ENCODE measurements around the gene MPIG6B. TPM values are rescaled to one million over a fixed set of nuclear protein-coding genes. Genes with fewer than 3 reads are reported as not detected.
A peak's percentile ranks its signal among the peaks of the same experiment; 100 is the strongest.

The MPIG6B gene
- total RNA-seq, 2 donors from 2014 or later = not detected

DNA sequence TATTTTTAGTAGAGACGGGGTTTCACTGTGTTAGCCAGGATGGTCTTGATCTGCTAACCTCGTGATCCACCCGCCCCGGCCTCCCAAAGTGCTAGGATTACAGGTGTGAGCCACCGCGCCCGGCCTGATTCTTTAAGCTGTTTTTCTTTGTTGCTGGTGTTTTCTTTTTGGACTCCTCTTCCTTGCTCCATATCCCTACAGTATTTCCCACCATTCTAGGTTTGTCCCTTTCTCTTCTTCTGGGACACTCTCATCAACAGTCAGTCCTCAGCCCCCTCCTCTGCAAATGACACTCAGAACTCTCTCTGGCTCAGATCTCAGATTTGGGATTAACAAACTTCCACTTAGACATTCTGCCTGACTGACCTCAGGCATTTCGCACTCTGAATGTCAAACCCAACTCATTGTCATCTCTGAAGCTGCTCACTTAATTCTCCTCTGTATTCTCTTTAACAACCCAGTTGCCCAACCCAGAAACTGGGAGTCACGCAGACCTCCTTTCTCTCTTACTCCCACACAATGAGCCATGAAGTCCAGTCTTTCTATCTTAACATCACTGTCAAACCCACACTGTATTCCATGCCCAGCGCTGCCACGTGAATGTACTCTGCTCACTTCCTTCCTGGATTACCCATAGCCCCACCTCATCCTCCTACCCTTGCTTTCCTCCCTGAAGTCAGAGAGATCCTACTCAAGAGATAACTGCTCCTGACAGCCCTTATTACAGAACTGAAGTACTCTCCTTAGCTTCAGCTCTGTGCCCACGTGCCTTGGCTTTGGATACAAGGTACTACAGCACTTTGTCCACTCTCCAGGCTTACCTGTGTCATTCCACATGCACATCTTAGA, 2.6 kb downstream of the MPIG6B start:
- no peak for DNase-seq
- Histone ChIP-seq H3K4me3 (ENCODE audit: low read length) (no peak overlapping the region), H3K9ac (ENCODE audit: extremely low read depth, low read length, poor library complexity, severe bottlenecking) (no peak overlapping the region), H3K27me3 (ENCODE audit: control insufficient read depth, insufficient read depth, low read length, poor library complexity, severe bottlenecking) (no peaks in the 10 kb centered on the region), H3K27ac (ENCODE audit: low read depth, low read length) (no peak overlapping the region), H3K4me1 (ENCODE audit: control insufficient read depth, insufficient read depth, low read length) (no peaks in the 10 kb centered on the region), H3K9me3 (ENCODE audit: control insufficient read depth, low read length) (no peaks in the 10 kb centered on the region), H3K36me3 (ENCODE audit: control insufficient read depth, insufficient read depth, low read length) (peaks cover 39% of the 10 kb centered on the region)
- H3K4me1 Mint-ChIP-seq = peaks cover 6% of the 10 kb centered on the region
- H3K27ac Mint-ChIP-seq = no peak overlapping the region
- H3K27me3 Mint-ChIP-seq (ENCODE audit: insufficient read depth) = no peaks in the 10 kb centered on the region
- peaks cover 39% of the 10 kb centered on the region for H3K36me3 Mint-ChIP-seq (ENCODE audit: low read depth)
- no peak overlapping the region for H3K4me3 Mint-ChIP-seq
- H3K9me3 Mint-ChIP-seq = no peaks in the 10 kb centered on the region
- TF ChIP-seq, protein P1, sequence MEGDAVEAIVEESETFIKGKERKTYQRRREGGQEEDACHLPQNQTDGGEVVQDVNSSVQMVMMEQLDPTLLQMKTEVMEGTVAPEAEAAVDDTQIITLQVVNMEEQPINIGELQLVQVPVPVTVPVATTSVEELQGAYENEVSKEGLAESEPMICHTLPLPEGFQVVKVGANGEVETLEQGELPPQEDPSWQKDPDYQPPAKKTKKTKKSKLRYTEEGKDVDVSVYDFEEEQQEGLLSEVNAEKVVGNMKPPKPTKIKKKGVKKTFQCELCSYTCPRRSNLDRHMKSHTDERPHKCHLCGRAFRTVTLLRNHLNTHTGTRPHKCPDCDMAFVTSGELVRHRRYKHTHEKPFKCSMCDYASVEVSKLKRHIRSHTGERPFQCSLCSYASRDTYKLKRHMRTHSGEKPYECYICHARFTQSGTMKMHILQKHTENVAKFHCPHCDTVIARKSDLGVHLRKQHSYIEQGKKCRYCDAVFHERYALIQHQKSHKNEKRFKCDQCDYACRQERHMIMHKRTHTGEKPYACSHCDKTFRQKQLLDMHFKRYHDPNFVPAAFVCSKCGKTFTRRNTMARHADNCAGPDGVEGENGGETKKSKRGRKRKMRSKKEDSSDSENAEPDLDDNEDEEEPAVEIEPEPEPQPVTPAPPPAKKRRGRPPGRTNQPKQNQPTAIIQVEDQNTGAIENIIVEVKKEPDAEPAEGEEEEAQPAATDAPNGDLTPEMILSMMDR (conservative IDR thresholded peaks at IDR 0.05) = no peak
- 96 to 97% methylated on average over 11 to 12 of the region's 12 CpGs for WGBS, 2 experiments (ENCODE audit: insufficient coverage in 1 of 2, insufficient read length in 1 of 2)

DNA sequence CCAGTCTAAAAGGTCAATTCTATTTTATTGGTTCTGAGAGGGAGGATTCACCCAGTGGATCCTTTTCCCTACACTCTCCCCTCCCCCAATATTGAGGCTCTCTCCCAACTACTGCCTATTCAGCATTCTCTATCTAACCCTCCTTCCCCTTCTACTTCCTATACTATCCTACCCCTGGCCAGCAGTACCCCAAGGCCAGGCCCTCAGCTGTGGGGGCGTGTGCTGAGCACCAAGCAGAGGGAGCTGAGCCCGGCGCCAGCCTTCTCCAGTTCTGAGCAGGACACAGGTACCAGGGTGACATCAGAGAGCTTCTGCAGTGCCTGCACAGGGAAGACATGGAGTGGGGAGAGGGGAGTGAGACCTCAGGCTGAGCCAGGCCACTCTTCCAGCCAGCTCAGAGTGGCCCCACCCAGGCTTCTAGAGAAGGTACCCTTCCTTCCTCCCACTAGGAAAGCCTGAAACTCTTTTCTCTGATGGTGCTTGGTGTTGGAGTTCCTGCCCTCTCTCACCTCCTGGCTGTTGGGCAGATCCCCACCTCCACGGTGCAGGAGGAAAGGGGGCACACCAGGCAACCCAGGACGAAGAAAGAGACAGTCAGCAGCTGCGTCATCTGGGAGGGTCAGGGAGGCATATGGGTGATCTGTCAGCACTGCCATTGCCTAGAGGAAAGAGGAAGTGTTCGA, 4.0 kb downstream of the MPIG6B start:
- H3K27me3 Mint-ChIP-seq (ENCODE audit: insufficient read depth) = no peaks in the 10 kb centered on the region
- H3K27ac ChIP-seq (ENCODE audit: low read depth, low read length) = no peak overlapping the region
- H3K4me3 ChIP-seq (ENCODE audit: low read length) = no peak overlapping the region
- peaks cover 47% of the 10 kb centered on the region for H3K36me3 Mint-ChIP-seq (ENCODE audit: low read depth)
- H3K27ac Mint-ChIP-seq = no peak overlapping the region
- WGBS, 2 experiments (ENCODE audit: insufficient coverage in 1 of 2, insufficient read length in 1 of 2) = 93 to 95% methylated on average over 6 to 7 of the region's 7 CpGs
- peaks cover 8% of the 10 kb centered on the region for H3K4me1 Mint-ChIP-seq
- H3K9ac ChIP-seq (ENCODE audit: extremely low read depth, low read length, poor library complexity, severe bottlenecking) = no peak overlapping the region
- TF ChIP-seq, protein P1 (conservative IDR thresholded peaks at IDR 0.05) = no peak
- peak overlapping the region; percentile 37 for H3K4me3 Mint-ChIP-seq
- H3K27me3 ChIP-seq (ENCODE audit: control insufficient read depth, insufficient read depth, low read length, poor library complexity, severe bottlenecking) = no peaks in the 10 kb centered on the region
- no peak for DNase-seq
- H3K4me1 ChIP-seq (ENCODE audit: control insufficient read depth, insufficient read depth, low read length) = no peaks in the 10 kb centered on the region
- H3K9me3 Mint-ChIP-seq = no peaks in the 10 kb centered on the region
- H3K9me3 ChIP-seq (ENCODE audit: control insufficient read depth, low read length) = no peaks in the 10 kb centered on the region
- peaks cover 53% of the 10 kb centered on the region for H3K36me3 ChIP-seq (ENCODE audit: control insufficient read depth, insufficient read depth, low read length)

DNA sequence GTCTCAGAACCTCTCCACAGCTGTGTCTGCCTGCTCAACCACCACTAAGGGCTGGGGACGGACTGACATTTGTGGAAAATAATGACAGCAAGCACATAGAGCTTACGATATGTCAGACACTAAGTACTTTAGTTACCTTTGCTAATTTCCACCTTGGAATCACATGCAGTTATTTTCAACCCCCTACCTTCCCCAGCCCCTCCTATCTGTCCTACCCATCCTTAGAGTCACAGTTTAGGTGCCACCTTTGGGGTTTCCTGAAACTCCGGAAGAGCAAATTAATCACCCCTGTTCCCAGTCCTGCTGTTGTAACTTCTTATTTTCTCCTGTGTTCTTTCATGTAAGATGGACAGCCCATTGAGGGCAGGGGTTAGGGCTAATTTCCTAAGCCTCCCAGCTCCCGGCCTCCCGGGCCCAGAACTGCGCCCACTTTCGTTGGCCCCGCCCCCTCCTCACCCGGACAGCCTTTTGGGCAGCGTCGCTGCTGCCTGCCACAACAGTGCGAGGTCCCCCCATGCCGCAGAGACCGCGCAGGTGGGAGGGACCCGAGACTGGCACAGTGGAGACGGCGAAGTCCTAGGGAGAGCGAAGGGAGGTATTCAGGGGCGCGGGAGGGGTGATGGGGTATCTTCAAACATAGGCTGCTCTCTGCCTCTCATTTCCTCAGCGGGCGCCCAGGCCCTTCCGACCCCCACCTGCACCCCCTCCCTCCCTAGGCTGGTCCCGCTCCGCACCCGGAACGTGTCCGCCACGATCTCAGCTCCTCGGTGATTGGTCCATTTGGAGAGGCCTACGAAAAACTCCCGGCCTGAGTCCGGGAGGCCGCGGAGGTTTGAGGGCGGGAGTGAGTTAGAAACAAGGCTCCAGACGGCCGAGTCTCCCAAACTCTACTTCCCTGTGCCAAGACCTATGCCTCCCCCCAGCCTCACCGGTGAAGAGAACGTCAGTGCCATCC, 4.8 kb downstream of the MPIG6B start:
- H3K36me3 ChIP-seq (ENCODE audit: control insufficient read depth, insufficient read depth, low read length) = peaks cover 60% of the 10 kb centered on the region
- no peak overlapping the region for H3K9ac ChIP-seq (ENCODE audit: extremely low read depth, low read length, poor library complexity, severe bottlenecking)
- Mint-ChIP-seq H3K9me3 (no peaks in the 10 kb centered on the region), H3K4me3 (peak overlapping the region; percentile 92), H3K4me1 (peaks cover 8% of the 10 kb centered on the region), H3K27ac (peak overlapping the region; percentile 30), H3K36me3 (ENCODE audit: low read depth) (peaks cover 52% of the 10 kb centered on the region), H3K27me3 (ENCODE audit: insufficient read depth) (no peaks in the 10 kb centered on the region)
- no peaks in the 10 kb centered on the region for H3K4me1 ChIP-seq (ENCODE audit: control insufficient read depth, insufficient read depth, low read length)
- H3K27me3 ChIP-seq (ENCODE audit: control insufficient read depth, insufficient read depth, low read length, poor library complexity, severe bottlenecking) = no peaks in the 10 kb centered on the region
- H3K9me3 ChIP-seq (ENCODE audit: control insufficient read depth, low read length) = no peaks in the 10 kb centered on the region
- no peak for DNase-seq
- peak overlapping the region; percentile 88 for H3K4me3 ChIP-seq (ENCODE audit: low read length)
- TF ChIP-seq, protein P1 (conservative IDR thresholded peaks at IDR 0.05) = no peak
- WGBS, 2 experiments (ENCODE audit: insufficient coverage in 1 of 2, insufficient read length in 1 of 2) = 95 to 96% methylated on average over 32 to 41 of the region's 41 CpGs
- no peak overlapping the region for H3K27ac ChIP-seq (ENCODE audit: low read depth, low read length)
